Mesenchymal stem cell (in vitro differentiated cells and primary cell): Measurements from ENCODE around the gene WAPL.

Source experiments
- DNase-seq: peaks from one replicate; pipeline ENCODE4 v3.0.0-alpha.2; 2013
- H2AFZ ChIP-seq: one replicate; pipeline ENCODE4 v1.6.1; 2013; ENCODE audit warnings: low read depth, mild to moderate bottlenecking, control low read depth, inconsistent platforms, low read length, moderate library complexity
- H2AK5ac ChIP-seq: 2 replicates; pipeline ENCODE4 v1.6.1; 2013; ENCODE audit warnings: low read length, moderate library complexity, mild to moderate bottlenecking, inconsistent platforms; ENCODE audit not compliant: severe bottlenecking
- H2BK120ac ChIP-seq: one replicate; pipeline ENCODE4 v1.6.1; 2013; ENCODE audit warnings: low read depth, mild to moderate bottlenecking, inconsistent platforms, low read length, moderate library complexity
- H2BK12ac ChIP-seq, 2 experiments: one replicate each; pipeline ENCODE4 v1.6.1; 2013; ENCODE audit warnings: inconsistent platforms in 2 of 2, low read length in 2 of 2, mild to moderate bottlenecking in 2 of 2, moderate library complexity in 2 of 2, control low read depth in 1 of 2
- H2BK15ac ChIP-seq: one replicate; pipeline ENCODE4 v1.6.1; 2013; ENCODE audit warnings: mild to moderate bottlenecking, low read depth, inconsistent platforms; ENCODE audit not compliant: poor library complexity, severe bottlenecking
- H2BK5ac ChIP-seq: 2 replicates; pipeline ENCODE4 v1.6.1; 2013; ENCODE audit warnings: low read depth, mild to moderate bottlenecking, low read length, control low read depth, inconsistent platforms; ENCODE audit not compliant: poor library complexity, severe bottlenecking
- H3K14ac ChIP-seq, 2 experiments: one replicate each; pipeline ENCODE4 v1.6.1; 2013; ENCODE audit warnings: inconsistent platforms in 2 of 2, low read length in 2 of 2, control low read depth in 1 of 2, mild to moderate bottlenecking in 1 of 2, moderate library complexity in 1 of 2
- H3K18ac ChIP-seq, 2 experiments: one replicate each; pipeline ENCODE4 v1.6.1; 2013; ENCODE audit warnings: inconsistent platforms in 2 of 2, low read length in 2 of 2, control low read depth in 1 of 2, low read depth in 1 of 2, mild to moderate bottlenecking in 1 of 2
- H3K23ac ChIP-seq, 2 experiments: one replicate each; pipeline ENCODE4 v1.6.1; 2013; ENCODE audit warnings: inconsistent platforms in 2 of 2, low read length in 2 of 2, mild to moderate bottlenecking in 2 of 2, moderate library complexity in 2 of 2, control low read depth in 1 of 2
- H3K27ac ChIP-seq: 2 replicates; pipeline ENCODE4 v1.5.1; 2013; ENCODE audit warnings: mild to moderate bottlenecking, moderate library complexity, low read length, control low read depth, inconsistent platforms; ENCODE audit not compliant: poor library complexity, severe bottlenecking
- H3K27me3 ChIP-seq, 2 experiments: 2 replicates each; pipeline versions ENCODE4 v1.6.1 to v1.7.0; 2013; ENCODE audit warnings: low read length in 2 of 2, mild to moderate bottlenecking in 2 of 2, moderate library complexity in 2 of 2, control low read depth in 1 of 2, inconsistent platforms in 1 of 2; ENCODE audit not compliant: control insufficient read depth in 1 of 2, insufficient read depth in 1 of 2
- H3K36me3 ChIP-seq, 2 experiments: 2 replicates each; pipeline versions ENCODE4 v1.6.1 to v1.7.0; 2013; ENCODE audit warnings: low read length in 2 of 2, control low read depth in 1 of 2, inconsistent platforms in 1 of 2, low read depth in 1 of 2, mild to moderate bottlenecking in 1 of 2; ENCODE audit not compliant: insufficient read depth in 2 of 2, control insufficient read depth in 1 of 2
- H3K4ac ChIP-seq, 2 experiments: one replicate each; pipeline ENCODE4 v1.6.1; 2013; ENCODE audit warnings: inconsistent platforms in 2 of 2, low read length in 2 of 2, mild to moderate bottlenecking in 2 of 2, moderate library complexity in 2 of 2, control low read depth in 1 of 2, low read depth in 1 of 2
- H3K4me1 ChIP-seq: 2 replicates; pipeline ENCODE4 v1.6.1; 2013; ENCODE audit warnings: low read depth, low read length, control low read depth; ENCODE audit not compliant: control insufficient read depth, insufficient read depth
- H3K4me2 ChIP-seq: 2 replicates; pipeline ENCODE4 v1.6.1; 2013; ENCODE audit warnings: low read length, mild to moderate bottlenecking, inconsistent platforms; ENCODE audit not compliant: poor library complexity, severe bottlenecking
- H3K4me3 ChIP-seq, 2 experiments: 2 replicates each; pipeline versions ENCODE4 v1.5.1 to v1.7.0; 2013; ENCODE audit warnings: low read length in 2 of 2, mild to moderate bottlenecking in 2 of 2, control low read depth in 1 of 2, low read depth in 1 of 2; ENCODE audit not compliant: insufficient read depth in 1 of 2
- H3K79me1 ChIP-seq: replicated peaks from 2 replicates; pipeline ENCODE4 v1.6.1; 2013; ENCODE audit warnings: mild to moderate bottlenecking, control low read depth, low read length, inconsistent platforms; ENCODE audit not compliant: poor library complexity, severe bottlenecking
- H3K9ac ChIP-seq: 2 replicates; pipeline ENCODE4 v1.7.0; 2013; ENCODE audit warnings: mild to moderate bottlenecking, low read length, moderate library complexity
- H3K9me3 ChIP-seq: 2 replicates; pipeline ENCODE4 v1.7.0; 2013; ENCODE audit warnings: mild to moderate bottlenecking, low read length; ENCODE audit not compliant: control insufficient read depth
- H4K8ac ChIP-seq: one replicate; pipeline ENCODE4 v1.6.1; 2013; ENCODE audit warnings: inconsistent platforms, mild to moderate bottlenecking, low read length, moderate library complexity
- H4K91ac ChIP-seq: one replicate; pipeline ENCODE4 v1.6.1; 2013; ENCODE audit warnings: mild to moderate bottlenecking, low read length, inconsistent platforms
- WGBS: methylation state at CpG from one replicate; pipeline ENCODE4 v1.1.7; 2013; ENCODE audit warnings: mixed read lengths; 5-methylcytosine and 5-hydroxymethylcytosine counted together

WAPL gene

GRCh38 chr10:86489960-86490612, 31.5 kb downstream of the WAPL start:
- H4K91ac ChIP-seq, result no peak overlapping the region
- no peak overlapping the region for H3K9ac ChIP-seq
- H2AK5ac ChIP-seq, result no peak overlapping the region
- H3K14ac ChIP-seq, result no peak overlapping the region
- DNase-seq, result no peak
- H3K79me1 ChIP-seq, result peaks cover 14% of the 10 kb centered on the region
- H2BK120ac ChIP-seq, result no peak overlapping the region
- H3K9me3 ChIP-seq, result no peaks in the 10 kb centered on the region
- no peak overlapping the region for H2AFZ ChIP-seq
- no peak overlapping the region for H3K23ac ChIP-seq
- no peak overlapping the region for H2BK5ac ChIP-seq
- H3K4me2 ChIP-seq, result no peak overlapping the region
- H3K18ac ChIP-seq, result no peak overlapping the region
- H4K8ac ChIP-seq, result no peak overlapping the region
- no peaks in the 10 kb centered on the region for H3K27me3 ChIP-seq
- H3K36me3 ChIP-seq, result peaks cover 9 to 55% of the 10 kb centered on the region in 2 experiments
- 97% methylated on average over 5 of the region's 8 CpGs for WGBS
- no peak overlapping the region for H2BK15ac ChIP-seq
- no peak overlapping the region for H3K27ac ChIP-seq
- no peak overlapping the region for H3K4me3 ChIP-seq
- no peaks in the 10 kb centered on the region for H3K4me1 ChIP-seq
- H3K4ac ChIP-seq, result no peak overlapping the region
- H2BK12ac ChIP-seq, result no peak overlapping the region

- Histone ChIP-seq H4K91ac (no peak overlapping the region), H3K79me1 (peaks cover 13% of the 10 kb centered on the region), H3K23ac (no peak overlapping the region), H3K9ac (no peak overlapping the region), H3K27ac (no peak overlapping the region), H2BK15ac (no peak overlapping the region), H4K8ac (no peak overlapping the region), H3K9me3 (no peaks in the 10 kb centered on the region), H3K27me3 (no peaks in the 10 kb centered on the region), H3K18ac (no peak overlapping the region), H2BK5ac (no peak overlapping the region), H3K4me2 (no peak overlapping the region), H2AFZ (no peak overlapping the region), H2AK5ac (no peak overlapping the region), H2BK120ac (no peak overlapping the region), H2BK12ac (no peak overlapping the region), H3K36me3 (peaks cover 9 to 53% of the 10 kb centered on the region in 2 experiments), H3K4me3 (no peak overlapping the region), H3K4ac (no peak overlapping the region), H3K14ac (no peak overlapping the region), H3K4me1 (no peaks in the 10 kb centered on the region)
- 100% methylated on average over 1 of the region's 1 CpG for WGBS
- DNase-seq, result no peak
These were observed 32.4 kb downstream of the WAPL start for GRCh38 chr10:86489071-86489810.

DNA sequence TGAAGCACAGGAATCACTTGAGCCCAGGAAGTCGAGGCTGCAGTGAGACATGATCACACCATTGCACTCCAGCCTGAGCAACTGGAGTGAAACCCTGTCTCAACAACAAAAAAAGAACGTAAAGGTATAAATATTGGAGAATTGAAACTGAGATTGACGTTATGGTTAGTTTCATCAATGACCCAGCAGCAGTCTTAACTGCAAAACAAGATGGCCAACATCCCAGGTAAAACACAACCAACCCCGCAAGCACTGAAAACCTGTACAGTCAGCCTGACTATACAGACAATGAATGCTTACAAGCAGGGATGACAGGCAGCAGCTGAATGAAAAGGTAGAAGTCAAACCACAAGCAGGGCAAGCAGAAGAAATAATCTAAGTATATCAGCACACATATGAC, 34.7 kb downstream of the WAPL start:
- H3K4me1 ChIP-seq, result no peaks in the 10 kb centered on the region
- H3K4me2 ChIP-seq, result no peak overlapping the region
- DNase-seq, result no peak
- H2BK5ac ChIP-seq, result no peak overlapping the region
- H3K79me1 ChIP-seq, result peaks cover 19% of the 10 kb centered on the region
- H3K36me3 ChIP-seq, result peaks cover 15 to 67% of the 10 kb centered on the region in 2 experiments
- H3K23ac ChIP-seq, result no peak overlapping the region
- H3K27ac ChIP-seq, result no peak overlapping the region
- H2AFZ ChIP-seq, result no peak overlapping the region
- H2BK15ac ChIP-seq, result no peak overlapping the region
- no peak overlapping the region for H2BK12ac ChIP-seq
- no peak overlapping the region for H4K8ac ChIP-seq
- no peak overlapping the region for H2AK5ac ChIP-seq
- no peak overlapping the region for H3K18ac ChIP-seq
- H4K91ac ChIP-seq, result no peak overlapping the region
- no peaks in the 10 kb centered on the region for H3K27me3 ChIP-seq
- no peak overlapping the region for H2BK120ac ChIP-seq
- H3K9me3 ChIP-seq, result no peaks in the 10 kb centered on the region
- H3K4me3 ChIP-seq, result no peak overlapping the region
- H3K14ac ChIP-seq, result no peak overlapping the region
- H3K9ac ChIP-seq, result no peak overlapping the region
- WGBS, result 100% methylated on average over 3 of the region's 4 CpGs
- no peak overlapping the region for H3K4ac ChIP-seq

DNA sequence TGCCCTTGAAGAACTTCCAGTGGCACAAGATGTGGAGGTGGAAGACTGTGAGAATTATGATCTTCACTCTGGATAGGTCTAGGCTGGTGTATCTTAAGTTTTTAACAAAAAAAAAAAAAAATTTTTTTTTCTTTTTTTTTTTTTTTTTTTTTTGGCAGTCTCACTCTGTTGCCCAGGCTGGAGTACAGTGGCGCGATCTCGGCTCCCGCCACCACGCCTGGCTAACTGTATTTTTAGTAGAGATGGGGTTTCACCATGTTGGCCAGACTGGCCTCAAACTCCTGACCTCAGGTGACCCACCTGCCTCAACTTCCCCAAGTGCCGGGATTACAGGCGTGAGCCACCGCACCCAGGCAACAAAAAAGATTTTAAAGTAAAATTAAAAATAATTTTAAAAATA, 37.9 kb downstream of the WAPL start:
- Histone ChIP-seq H4K91ac (no peak overlapping the region), H3K4me1 (no peaks in the 10 kb centered on the region), H2BK15ac (no peak overlapping the region), H3K14ac (no peak overlapping the region), H3K18ac (no peak overlapping the region), H3K36me3 (peaks cover 11 to 59% of the 10 kb centered on the region in 2 experiments), H3K4ac (no peak overlapping the region), H3K4me2 (no peak overlapping the region), H2BK120ac (no peak overlapping the region), H2BK5ac (no peak overlapping the region), H4K8ac (no peak overlapping the region), H3K79me1 (peaks cover 15% of the 10 kb centered on the region), H3K9ac (no peak overlapping the region), H2BK12ac (no peak overlapping the region), H3K27ac (no peak overlapping the region), H3K27me3 (no peaks in the 10 kb centered on the region), H3K4me3 (no peak overlapping the region), H2AFZ (no peak overlapping the region), H3K9me3 (no peaks in the 10 kb centered on the region), H3K23ac (no peak overlapping the region), H2AK5ac (no peak overlapping the region)
- no CpG with 5 or more reads among the region's 8 CpGs for WGBS
- no peak for DNase-seq
